B cell (primary cell): ENCODE measurements around the gene FER. TPM values are rescaled to one million over a fixed set of nuclear protein-coding genes. Genes with fewer than 3 reads are reported as not detected.

Experiments
- ATAC-seq: fragments of 200-7000 bp; cut with Tn5 transposase; one replicate; pipeline ENCODE4 v1.10.0; 2021; ENCODE audit warnings: low read depth, mild to moderate bottlenecking, moderate number of reproducible peaks, moderate library complexity
- CTCF ChIA-PET: fragments of 350-600 bp; sonication (Branson Sonifier 250); formaldehyde crosslinking; loops from one replicate; lab custom pipeline; 2021; ENCODE audit warnings: antibody characterized with exemption, inconsistent platforms; lab: Charles Lee
- POLR2A ChIA-PET: fragments of 350-600 bp; sonication (Branson Sonifier 250); formaldehyde crosslinking; loops from one replicate; lab custom pipeline; 2021; ENCODE audit warnings: antibody characterized with exemption; lab: Charles Lee
- DNase-seq: peaks from one replicate; pipeline ENCODE4 v3.0.0; 2013
- H2AFZ ChIP-seq: 2 replicates; pipeline ENCODE4 v1.6.1; 2012; ENCODE audit warnings: mild to moderate bottlenecking, low read depth, low read length; ENCODE audit not compliant: insufficient read depth, poor library complexity, severe bottlenecking
- H3K27ac ChIP-seq, 2 donors: 1 replicate in 1 of 2; 2 replicates in 1 of 2; pipeline ENCODE4 v1.5.1; 2012 to 2013; ENCODE audit warnings: low read length in 2 of 2, mild to moderate bottlenecking in 2 of 2, moderate library complexity in 1 of 2
- H3K27me3 ChIP-seq, 4 experiments: fragments of 200-600 bp in 1 of 4; sonication (generic) in 1 of 4; replicated peaks in 1 of 4; 1 replicate in 2 of 4; 2 replicates in 2 of 4; pipeline versions ENCODE4 v1.6.1 to v1.7.0; 2013 to 2016; ENCODE audit warnings: low read length in 3 of 4, mild to moderate bottlenecking in 2 of 4, mixed read lengths in 1 of 4, moderate library complexity in 1 of 4; ENCODE audit not compliant: insufficient read depth in 4 of 4, control insufficient read depth in 3 of 4; ENCODE audit errors: control extremely low read depth in 1 of 4
- H3K36me3 ChIP-seq, 2 experiments: replicated peaks in 1 of 2; 1 replicate in 1 of 2; 2 replicates in 1 of 2; pipeline versions ENCODE4 v1.6.1 to v1.7.1; 2013; ENCODE audit warnings: low read length in 1 of 2; ENCODE audit not compliant: insufficient read depth in 2 of 2, control insufficient read depth in 1 of 2; ENCODE audit errors: control extremely low read depth in 1 of 2, extremely low read depth in 1 of 2
- H3K4me1 ChIP-seq, 2 donors: fragments of 200-600 bp in 1 of 2; sonication (generic) in 1 of 2; 1 replicate in 1 of 2; 2 replicates in 1 of 2; pipeline versions ENCODE4 v1.5.1 to v1.6.1; 2013 to 2017; ENCODE audit warnings: low read length in 2 of 2; ENCODE audit not compliant: control insufficient read depth in 2 of 2, insufficient read depth in 2 of 2
- H3K4me2 ChIP-seq: replicated peaks from 2 replicates; pipeline ENCODE3; 2012; ENCODE audit warnings: mild to moderate bottlenecking, low read depth, low read length; ENCODE audit not compliant: poor library complexity, severe bottlenecking
- H3K4me3 ChIP-seq, 5 experiments: fragments of 200-600 bp in 1 of 5; sonication (generic) in 1 of 5; 1 replicate in 3 of 5; 2 replicates in 2 of 5; pipeline versions ENCODE4 v1.5.1 to v1.7.0; 2011 to 2016; ENCODE audit warnings: low read length in 4 of 5, mild to moderate bottlenecking in 4 of 5, low read depth in 2 of 5, control low read depth in 1 of 5, moderate library complexity in 1 of 5; ENCODE audit not compliant: insufficient read depth in 1 of 5; ENCODE audit errors: control extremely low read depth in 1 of 5, extremely low read depth in 1 of 5
- H3K79me2 ChIP-seq: fragments of 200-600 bp; sonication (generic); one replicate; pipeline ENCODE4 v1.6.0; 2016; ENCODE audit warnings: low read length; ENCODE audit not compliant: control insufficient read depth, insufficient read depth
- H3K9ac ChIP-seq: fragments of 200-600 bp; sonication (generic); 2 replicates; pipeline ENCODE4 v1.6.1; 2017; ENCODE audit warnings: mild to moderate bottlenecking, low read length, moderate library complexity
- H3K9me3 ChIP-seq, 3 donors: one replicate each; pipeline versions ENCODE4 v1.6.1 to v1.7.1; 2013; ENCODE audit warnings: low read length in 2 of 3; ENCODE audit not compliant: control insufficient read depth in 2 of 3, insufficient read depth in 1 of 3; ENCODE audit errors: control extremely low read depth in 1 of 3
- H4K20me1 ChIP-seq: 2 replicates; pipeline ENCODE4 v1.6.0; 2012; ENCODE audit warnings: mild to moderate bottlenecking, low read length; ENCODE audit not compliant: insufficient read depth, control insufficient read depth, poor library complexity, severe bottlenecking
- H3K27ac Mint-ChIP-seq: one replicate; pipeline ENCODE4 v1.8.0; 2021; ENCODE audit warnings: mixed read lengths
- H3K27me3 Mint-ChIP-seq: one replicate; pipeline ENCODE4 v1.8.0; 2021; ENCODE audit warnings: mixed read lengths
- H3K4me1 Mint-ChIP-seq: one replicate; pipeline ENCODE4 v1.8.0; 2021; ENCODE audit warnings: mixed read lengths
- H3K4me3 Mint-ChIP-seq: one replicate; pipeline ENCODE4 v1.8.0; 2021; ENCODE audit warnings: mixed read lengths
- H3K9me3 Mint-ChIP-seq: one replicate; pipeline ENCODE4 v1.8.0; 2022; ENCODE audit warnings: mixed read lengths; ENCODE audit not compliant: insufficient read depth
- CTCF ChIP-seq: fragments of 200-600 bp; IDR thresholded peaks from one replicate; pipeline ENCODE4 v1.8.0; 2022; ENCODE audit warnings: antibody characterized with exemption, mild to moderate bottlenecking
- EZH2 ChIP-seq: IDR thresholded peaks from 2 replicates; pipeline ENCODE4 v1.6.1; 2012; ENCODE audit warnings: borderline replicate concordance, low read depth, mild to moderate bottlenecking, moderate library complexity, low read length; ENCODE audit not compliant: insufficient read depth, poor library complexity, severe bottlenecking
- WGBS: methylation state at CpG from one replicate; pipeline ENCODE4 v1.1.5; 2013; ENCODE audit warnings: missing lambda C conversion rate; ENCODE audit not compliant: insufficient coverage; 5-methylcytosine and 5-hydroxymethylcytosine counted together
- intact Hi-C: fragments of 100-400 bp; cut with micrococcal nuclease; formaldehyde crosslinking; loops from one replicate; pipeline ENCODE4 v1.10.0; 2022
- polyA plus RNA-seq: library from polyadenylated mRNA; depleted of rRNA; stranded (reverse); fragments of >200 nt; gene quantifications from 2 replicates; pipeline ENCODE4 v1.2.3, GENCODE V29; 2012
- total RNA-seq, 2 donors: library from RNA; stranded (reverse); fragments of 120-200 nt in 1 of 2; gene quantifications; 1 replicate in 1 of 2; 2 replicates in 1 of 2; pipeline versions ENCODE4 v1.2.3 to v1.2.4, GENCODE V29; 2013 to 2022

Gene FER
- total and polyA plus RNA-seq, 2 donors (not counting 1 experiment from before 2014, with no cell fraction given): 1.3 to 41.3 TPM

DNA sequence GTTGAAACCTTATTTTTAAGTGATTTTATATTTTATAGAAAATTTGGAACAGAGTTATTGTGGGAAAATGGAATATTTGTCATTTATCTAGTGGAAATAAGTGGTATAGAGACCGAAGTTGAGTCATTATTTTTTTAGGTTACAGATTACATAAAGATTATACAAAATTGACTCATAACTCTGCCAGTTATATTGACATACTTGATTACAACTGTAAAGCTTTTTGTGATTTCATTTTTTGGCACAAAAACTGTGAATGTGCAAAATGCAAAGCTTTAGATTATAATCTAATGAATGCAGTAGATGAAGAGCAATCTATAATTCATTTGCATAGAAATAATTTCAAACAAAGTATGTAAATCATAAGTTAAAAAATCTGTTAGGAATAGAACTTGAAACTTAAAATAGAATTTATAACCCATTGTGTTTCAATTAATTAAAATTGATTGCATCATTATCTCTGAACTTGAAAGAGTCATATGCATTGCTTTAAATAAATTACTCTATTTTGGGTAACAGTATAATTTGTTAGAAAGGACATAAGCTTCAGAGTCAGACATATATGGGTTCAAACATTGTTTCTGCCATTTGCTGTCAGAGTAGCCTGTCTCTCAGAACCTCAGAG lies 280.4 kb downstream of the FER start:
- H3K27ac Mint-ChIP-seq: no peak overlapping the region
- no peaks in the 10 kb centered on the region for H3K27me3 ChIP-seq
- H3K36me3 ChIP-seq: no peaks in the 10 kb centered on the region
- no peaks in the 10 kb centered on the region for H3K4me1 ChIP-seq
- no peaks in the 10 kb centered on the region for H4K20me1 ChIP-seq
- no peak overlapping the region for H3K4me2 ChIP-seq
- no peak overlapping the region for H2AFZ ChIP-seq
- peaks cover 5% of the 10 kb centered on the region for H3K9me3 Mint-ChIP-seq
- CTCF ChIA-PET: no interaction called here
- ATAC-seq (no peak), DNase-seq (no peak)
- H3K4me3 Mint-ChIP-seq: no peak overlapping the region
- no peaks in the 10 kb centered on the region for H3K9me3 ChIP-seq
- H3K4me1 Mint-ChIP-seq: no peaks in the 10 kb centered on the region
- H3K27ac ChIP-seq: no peak overlapping the region
- POLR2A ChIA-PET: no interaction called here
- no peaks in the 10 kb centered on the region for H3K27me3 Mint-ChIP-seq
- no CpG with 5 or more reads among the region's 1 CpG for WGBS
- no peak overlapping the region for H3K4me3 ChIP-seq
- TF ChIP-seq CTCF (no peak), EZH2 (no peak)
- no peak overlapping the region for H3K9ac ChIP-seq
- no peaks in the 10 kb centered on the region for H3K79me2 ChIP-seq
- intact Hi-C loops: no loop called here

DNA sequence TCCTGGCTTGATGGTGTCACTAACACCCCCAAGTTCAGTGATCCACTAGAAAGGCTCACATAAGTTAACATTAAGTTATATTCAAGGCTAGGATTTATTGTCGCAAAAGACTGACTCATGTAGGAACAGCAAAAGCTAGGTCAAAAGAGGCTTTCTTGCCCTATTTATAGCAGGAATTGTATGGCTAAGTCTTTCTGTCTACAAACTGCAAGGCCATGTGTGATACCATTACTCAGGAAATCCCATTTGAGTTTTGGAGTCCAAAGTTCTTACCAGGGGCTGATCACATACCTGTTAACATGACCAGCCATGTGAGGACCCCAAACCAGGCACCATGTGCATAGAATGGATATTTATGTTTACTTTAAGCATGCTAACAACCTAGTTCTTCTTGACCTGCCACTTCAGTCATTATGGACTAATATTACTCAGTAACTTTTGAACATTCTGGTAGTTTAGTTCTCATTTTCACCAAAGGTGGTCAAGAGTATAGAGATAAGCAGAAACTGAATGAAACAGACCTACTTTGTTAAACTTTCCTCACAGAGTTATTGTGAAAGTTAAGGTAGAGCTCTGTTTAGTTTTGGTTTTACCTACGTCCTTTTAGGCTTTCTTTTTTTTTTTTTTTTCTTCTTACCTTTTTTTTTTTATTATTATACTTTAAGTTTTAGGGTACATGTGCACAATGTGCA lies 281.1 kb downstream of the FER start:
- Histone ChIP-seq H3K79me2 (no peaks in the 10 kb centered on the region), H3K9ac (no peak overlapping the region), H4K20me1 (no peaks in the 10 kb centered on the region), H3K4me2 (no peak overlapping the region), H3K4me1 (no peaks in the 10 kb centered on the region), H3K27me3 (no peaks in the 10 kb centered on the region), H2AFZ (no peak overlapping the region), H3K27ac (no peak overlapping the region), H3K36me3 (no peaks in the 10 kb centered on the region), H3K9me3 (no peaks in the 10 kb centered on the region), H3K4me3 (no peak overlapping the region)
- Mint-ChIP-seq H3K4me1 (no peaks in the 10 kb centered on the region), H3K9me3 (peaks cover 5% of the 10 kb centered on the region), H3K27me3 (no peaks in the 10 kb centered on the region), H3K27ac (no peak overlapping the region), H3K4me3 (no peak overlapping the region)
- ChIA-PET POLR2A (no interaction called here), CTCF (no interaction called here)
- ATAC-seq (no peak), DNase-seq (no peak)
- intact Hi-C loops: no loop called here
- no CpG with 5 or more reads among the region's 2 CpGs for WGBS
- TF ChIP-seq CTCF (no peak), EZH2 (no peak)
